Retinal pigment epithelial cell (primary cell): ENCODE measurements around the gene TRIM44.

ENCODE experiments used
- DNase-seq: peaks from one replicate; pipeline ENCODE4 v3.0.0-alpha.2; 2010; ENCODE audit warnings: low read depth
- H3K4me3 ChIP-seq: 2 replicates; pipeline ENCODE4 v1.5.1; 2011; ENCODE audit warnings: mild to moderate bottlenecking, low read length, control low read depth, moderate library complexity
- CTCF ChIP-seq: conservative IDR thresholded peaks from 2 replicates; pipeline ENCODE4 v1.5.1; 2011; ENCODE audit warnings: low read depth, low read length, control low read depth, inconsistent platforms

TRIM44 gene

GRCh38 chr11:35662649-35663407 is at the start of gene TRIM44:
Gene TRIM44, plus strand, starts transcription at chr11:35662775. Its CDS starts 337 bp downstream, at chr11:35663112.
- peak; percentile 39 for DNase-seq

GRCh38 chr11:35614939-35615569 is 47.5 kb upstream of the TRIM44 start:
- TF ChIP-seq CTCF = no peak

More at GRCh38 chr11:35662649-35663407, at the start of gene TRIM44:
- no peak for TF ChIP-seq CTCF
- H3K4me3 ChIP-seq = peak within 1 kb of the TSS; percentile 88

GRCh38 chr11:35615921-35616900 is 46.4 kb upstream of the TRIM44 start:
- TF ChIP-seq CTCF = peak; percentile 57
- DNase-seq = no peak
- no peak overlapping the region for H3K4me3 ChIP-seq

More at GRCh38 chr11:35614939-35615569, 47.5 kb upstream of the TRIM44 start:
- no peak for DNase-seq
- H3K4me3 ChIP-seq = no peak overlapping the region

- no peak for DNase-seq
- no peak for TF ChIP-seq CTCF
- peak overlapping the region; percentile 47 for H3K4me3 ChIP-seq
These were observed 45.3 kb upstream of the TRIM44 start for GRCh38 chr11:35617316-35617686.

- DNase-seq = peak; percentile 62
- H3K4me3 ChIP-seq = peak within 1 kb of the TSS; percentile 73
- no peak for TF ChIP-seq CTCF
These were observed 44.7 kb upstream of the TRIM44 start, which contains the start of gene FJX1 for GRCh38 chr11:35617687-35618496. Gene FJX1, plus strand, starts transcription at chr11:35618460. Its CDS starts 177 bp downstream, at chr11:35618637.

- no peak for TF ChIP-seq CTCF
- H3K4me3 ChIP-seq = peak overlapping the region; percentile 73
- DNase-seq = no peak
These were observed 44.0 kb upstream of the TRIM44 start for GRCh38 chr11:35618497-35619115.
